Body of pancreas (tissue), 4 donors: ENCODE results near the gene ACP2.

ENCODE experiments used
- POLR2A ChIP-seq, 3 donors: fragments of 450-650 bp; IDR thresholded peaks; one replicate each; pipeline ENCODE4 v1.6.1; 2016; ENCODE audit warnings: antibody characterized with exemption in 3 of 3, mild to moderate bottlenecking in 2 of 3
- TF ChIP-seq, protein P1 (sequence below), 7 experiments: fragments of 450-650 bp in 4 of 7; fragments of 200-600 bp in 3 of 7; sonication (generic) in 3 of 7; IDR thresholded peaks; one replicate each; pipeline ENCODE4 v1.5.1; 2016 to 2019; ENCODE audit warnings: antibody characterized with exemption in 7 of 7

DNA sequence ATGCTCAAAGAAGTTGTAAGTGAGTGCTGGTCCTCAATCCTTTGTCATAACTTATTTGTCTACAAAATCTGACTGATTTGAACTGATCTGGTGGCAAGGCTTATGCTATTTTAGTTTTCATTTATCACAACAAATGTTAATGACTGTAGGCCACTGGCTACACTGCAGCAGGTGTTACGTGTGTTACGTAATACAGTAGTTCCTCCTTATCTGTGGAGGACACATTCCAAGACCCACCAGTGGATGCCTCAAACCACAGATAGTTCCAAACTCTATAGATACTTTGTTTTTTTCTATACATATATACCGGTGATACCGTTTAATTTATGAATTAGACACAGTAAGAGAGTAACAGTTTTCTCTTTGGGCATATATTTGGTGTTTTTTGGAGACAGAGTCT lies 28.3 kb upstream of the ACP2 start:
- TF ChIP-seq, protein P1, sequence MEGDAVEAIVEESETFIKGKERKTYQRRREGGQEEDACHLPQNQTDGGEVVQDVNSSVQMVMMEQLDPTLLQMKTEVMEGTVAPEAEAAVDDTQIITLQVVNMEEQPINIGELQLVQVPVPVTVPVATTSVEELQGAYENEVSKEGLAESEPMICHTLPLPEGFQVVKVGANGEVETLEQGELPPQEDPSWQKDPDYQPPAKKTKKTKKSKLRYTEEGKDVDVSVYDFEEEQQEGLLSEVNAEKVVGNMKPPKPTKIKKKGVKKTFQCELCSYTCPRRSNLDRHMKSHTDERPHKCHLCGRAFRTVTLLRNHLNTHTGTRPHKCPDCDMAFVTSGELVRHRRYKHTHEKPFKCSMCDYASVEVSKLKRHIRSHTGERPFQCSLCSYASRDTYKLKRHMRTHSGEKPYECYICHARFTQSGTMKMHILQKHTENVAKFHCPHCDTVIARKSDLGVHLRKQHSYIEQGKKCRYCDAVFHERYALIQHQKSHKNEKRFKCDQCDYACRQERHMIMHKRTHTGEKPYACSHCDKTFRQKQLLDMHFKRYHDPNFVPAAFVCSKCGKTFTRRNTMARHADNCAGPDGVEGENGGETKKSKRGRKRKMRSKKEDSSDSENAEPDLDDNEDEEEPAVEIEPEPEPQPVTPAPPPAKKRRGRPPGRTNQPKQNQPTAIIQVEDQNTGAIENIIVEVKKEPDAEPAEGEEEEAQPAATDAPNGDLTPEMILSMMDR (IDR thresholded peaks at IDR 0.05), result no peak
- no peak for TF ChIP-seq POLR2A (IDR thresholded peaks at IDR 0.05)
